T-helper 2 cell treated with Interferon-gamma antibody and Interleukin-4, amounts not matched to agents 5 μg/mL and 100 μg/mL, for 36 hours (primary cell): ENCODE results near the gene SPATA46.
"Not testable (repeated sequence)": the region's sequence is repeated elsewhere in the genome, so short reads cannot be mapped to it uniquely, and the experiment has no call there.

Source experiments
- DNase-seq: peaks from one replicate; pipeline ENCODE4 v3.0.0; 2021; ENCODE audit warnings: low spot score
- H3K27ac Mint-ChIP-seq: one replicate; pipeline ENCODE4 v1.8.0; 2021; ENCODE audit warnings: mild to moderate bottlenecking, mixed read lengths
- H3K27me3 Mint-ChIP-seq: one replicate; pipeline ENCODE4 v1.8.0; 2021; ENCODE audit warnings: low read depth, mixed read lengths
- H3K36me3 Mint-ChIP-seq: one replicate; pipeline ENCODE4 v1.8.0; 2021; ENCODE audit warnings: low read depth, mixed read lengths
- H3K4me1 Mint-ChIP-seq: one replicate; pipeline ENCODE4 v1.8.0; 2021; ENCODE audit warnings: low read depth, mixed read lengths
- H3K4me3 Mint-ChIP-seq: one replicate; pipeline ENCODE4 v1.8.0; 2022; ENCODE audit warnings: mild to moderate bottlenecking, moderate library complexity, mixed read lengths
- H3K9me3 Mint-ChIP-seq: one replicate; pipeline ENCODE4 v1.8.0; 2021; ENCODE audit warnings: mixed read lengths

Gene SPATA46

GRCh38 chr1:162364498-162364897 lies 12.2 kb downstream of the SPATA46 start:
- Mint-ChIP-seq H3K9me3 (no peaks in the 10 kb centered on the region), H3K36me3 (no peaks in the 10 kb centered on the region), H3K4me1 (no peaks in the 10 kb centered on the region), H3K27me3 (no peaks in the 10 kb centered on the region), H3K4me3 (no peak overlapping the region), H3K27ac (no peak overlapping the region)
- no peak for DNase-seq

GRCh38 chr1:162363823-162364222 lies 12.8 kb downstream of the SPATA46 start:
- Mint-ChIP-seq H3K27me3 (no peaks in the 10 kb centered on the region), H3K9me3 (no peaks in the 10 kb centered on the region), H3K4me3 (no peak overlapping the region), H3K4me1 (no peaks in the 10 kb centered on the region), H3K36me3 (no peaks in the 10 kb centered on the region), H3K27ac (no peak overlapping the region)
- no peak for DNase-seq

- Mint-ChIP-seq H3K36me3 (no peaks in the 10 kb centered on the region), H3K27ac (no peak overlapping the region), H3K27me3 (no peaks in the 10 kb centered on the region), H3K4me1 (no peaks in the 10 kb centered on the region), H3K9me3 (no peaks in the 10 kb centered on the region), H3K4me3 (no peak overlapping the region)
- DNase-seq = no peak
These were observed 15.3 kb downstream of the SPATA46 start for GRCh38 chr1:162361349-162361748.

- Mint-ChIP-seq H3K27me3 (no peaks in the 10 kb centered on the region), H3K4me1 (no peaks in the 10 kb centered on the region), H3K9me3 (no peaks in the 10 kb centered on the region), H3K4me3 (no peak overlapping the region), H3K36me3 (no peaks in the 10 kb centered on the region), H3K27ac (no peak overlapping the region)
- no peak for DNase-seq
These were observed 15.8 kb downstream of the SPATA46 start for GRCh38 chr1:162360874-162361260.

GRCh38 chr1:162360237-162360873 lies 16.3 kb downstream of the SPATA46 start:
- DNase-seq = no peak
- Mint-ChIP-seq H3K9me3 (no peaks in the 10 kb centered on the region), H3K4me3 (no peak overlapping the region), H3K4me1 (no peaks in the 10 kb centered on the region), H3K27ac (no peak overlapping the region), H3K27me3 (no peaks in the 10 kb centered on the region), H3K36me3 (no peaks in the 10 kb centered on the region)

GRCh38 chr1:162359523-162360236 lies 17.0 kb downstream of the SPATA46 start:
- H3K27me3 Mint-ChIP-seq = no peaks in the 10 kb centered on the region
- no peaks in the 10 kb centered on the region for H3K4me1 Mint-ChIP-seq
- DNase-seq = no peak
- H3K27ac Mint-ChIP-seq = no peak overlapping the region
- no peaks in the 10 kb centered on the region for H3K36me3 Mint-ChIP-seq
- H3K9me3 Mint-ChIP-seq = no peaks in the 10 kb centered on the region
- H3K4me3 Mint-ChIP-seq = no peak overlapping the region

GRCh38 chr1:162358928-162359327 lies 17.7 kb downstream of the SPATA46 start:
- H3K9me3 Mint-ChIP-seq = no peaks in the 10 kb centered on the region
- H3K4me3 Mint-ChIP-seq = no peak overlapping the region
- DNase-seq = no peak
- no peaks in the 10 kb centered on the region for H3K27me3 Mint-ChIP-seq
- H3K36me3 Mint-ChIP-seq = no peaks in the 10 kb centered on the region
- no peak overlapping the region for H3K27ac Mint-ChIP-seq
- no peaks in the 10 kb centered on the region for H3K4me1 Mint-ChIP-seq

GRCh38 chr1:162357681-162358266 lies 18.9 kb downstream of the SPATA46 start:
- H3K27me3 Mint-ChIP-seq = no peaks in the 10 kb centered on the region
- H3K36me3 Mint-ChIP-seq = no peaks in the 10 kb centered on the region
- no peak overlapping the region for H3K4me3 Mint-ChIP-seq
- H3K4me1 Mint-ChIP-seq = no peaks in the 10 kb centered on the region
- no peak for DNase-seq
- H3K27ac Mint-ChIP-seq = no peak overlapping the region
- no peaks in the 10 kb centered on the region for H3K9me3 Mint-ChIP-seq

GRCh38 chr1:162353702-162354101 lies 23.0 kb downstream of the SPATA46 start:
- Mint-ChIP-seq H3K36me3 (no peaks in the 10 kb centered on the region), H3K9me3 (no peaks in the 10 kb centered on the region), H3K4me3 (no peak overlapping the region), H3K27me3 (peaks cover 6% of the 10 kb centered on the region), H3K27ac (no peak overlapping the region), H3K4me1 (no peaks in the 10 kb centered on the region)
- DNase-seq = no peak

GRCh38 chr1:162353078-162353477 lies 23.6 kb downstream of the SPATA46 start:
- Mint-ChIP-seq H3K9me3 (no peaks in the 10 kb centered on the region), H3K4me3 (no peak overlapping the region), H3K36me3 (no peaks in the 10 kb centered on the region), H3K27ac (no peak overlapping the region), H3K4me1 (no peaks in the 10 kb centered on the region), H3K27me3 (peaks cover 6% of the 10 kb centered on the region)
- no peak for DNase-seq

- DNase-seq, H3K36me3 Mint-ChIP-seq, H3K27ac Mint-ChIP-seq, H3K4me3 Mint-ChIP-seq, H3K9me3 Mint-ChIP-seq, H3K27me3 Mint-ChIP-seq, H3K4me1 Mint-ChIP-seq: not testable (repeated sequence)
These were observed 24.8 kb downstream of the SPATA46 start for GRCh38 chr1:162351874-162352273.

- Mint-ChIP-seq H3K4me3 (no peak overlapping the region), H3K27me3 (peaks cover 9% of the 10 kb centered on the region), H3K36me3 (no peaks in the 10 kb centered on the region), H3K9me3 (no peaks in the 10 kb centered on the region), H3K27ac (no peak overlapping the region), H3K4me1 (no peaks in the 10 kb centered on the region)
- DNase-seq = no peak
These were observed 25.3 kb downstream of the SPATA46 start for GRCh38 chr1:162351246-162351842.

GRCh38 chr1:162349635-162350330 lies 26.9 kb downstream of the SPATA46 start:
- Mint-ChIP-seq H3K4me1 (no peaks in the 10 kb centered on the region), H3K4me3 (no peak overlapping the region), H3K27me3 (peaks cover 12% of the 10 kb centered on the region), H3K36me3 (no peaks in the 10 kb centered on the region), H3K27ac (no peak overlapping the region), H3K9me3 (no peaks in the 10 kb centered on the region)
- DNase-seq = no peak

GRCh38 chr1:162347281-162347680 lies 29.4 kb downstream of the SPATA46 start:
- Mint-ChIP-seq H3K27ac (no peak overlapping the region), H3K27me3 (peaks cover 11% of the 10 kb centered on the region), H3K36me3 (no peaks in the 10 kb centered on the region), H3K4me3 (no peak overlapping the region), H3K9me3 (no peaks in the 10 kb centered on the region), H3K4me1 (no peaks in the 10 kb centered on the region)
- DNase-seq = no peak
